Measurements from ENCODE around the gene ZFP69B. TPM values are rescaled to one million over a fixed set of nuclear protein-coding genes. Genes with fewer than 3 reads are reported as not detected.

Gene ZFP69B
- total RNA-seq, result 3.9 and 8.2 TPM in 2 replicates

GRCh38 chr1:40449684-40450494 lies at the start of gene ZFP69B:
Gene ZFP69B (plus strand): TSS chr1:40450476. CDS start chr1:40450962, 486 bp downstream.

GRCh38 chr1:40476924-40477677 lies 26.8 kb downstream of the ZFP69B start, which contains the start of gene ZFP69:
Gene ZFP69 (plus strand): TSS chr1:40477290. CDS start chr1:40479362, 2,072 bp downstream.

GRCh38 chr1:40508375-40509341 lies 58.4 kb downstream of the ZFP69B start, which contains the start of gene EXO5:
Gene EXO5 (plus strand): TSS chr1:40508767. CDS start chr1:40514545, 5,778 bp downstream.

Other genes with a start within 250 kb of the ZFP69B start
- not detected in 2 replicates for gene TMCO2, start 202.5 kb upstream of the ZFP69B start, total RNA-seq
- 58.8 and 76.5 TPM in 2 replicates for gene ZMPSTE24, start 192.2 kb upstream of the ZFP69B start, total RNA-seq
- gene COL9A2, start 133.2 kb upstream of the ZFP69B start, total RNA-seq, result 0.59 and 0.78 TPM in 2 replicates
- 13.1 and 25.0 TPM in 2 replicates for gene SMAP2, start 76.7 kb upstream of the ZFP69B start, total RNA-seq
- gene ZFP69, start 26.8 kb downstream of the ZFP69B start, total RNA-seq, result 3.0 and 3.7 TPM in 2 replicates
- gene EXO5, start 58.3 kb downstream of the ZFP69B start, total RNA-seq, result 5.9 and 9.6 TPM in 2 replicates
- 3.8 and 6.2 TPM in 2 replicates for gene ZNF684, start 81.2 kb downstream of the ZFP69B start, total RNA-seq
- under 0.01 and 0.09 TPM in 2 replicates for gene RIMS3, start 215.2 kb downstream of the ZFP69B start, total RNA-seq
- 13.4 and 22.4 TPM in 2 replicates for gene NFYC, start 241.2 kb downstream of the ZFP69B start, total RNA-seq